ENCODE results near the gene ZNF708. TPM values are rescaled to one million over a fixed set of nuclear protein-coding genes. Genes with fewer than 3 reads are reported as not detected.
"Not testable (repeated sequence)": the region's sequence is repeated elsewhere in the genome, so short reads cannot be mapped to it uniquely, and the experiment has no call there.

ZNF708 gene
- total RNA-seq = 10 to 100 TPM; 13.9 to 17.7 TPM

DNA sequence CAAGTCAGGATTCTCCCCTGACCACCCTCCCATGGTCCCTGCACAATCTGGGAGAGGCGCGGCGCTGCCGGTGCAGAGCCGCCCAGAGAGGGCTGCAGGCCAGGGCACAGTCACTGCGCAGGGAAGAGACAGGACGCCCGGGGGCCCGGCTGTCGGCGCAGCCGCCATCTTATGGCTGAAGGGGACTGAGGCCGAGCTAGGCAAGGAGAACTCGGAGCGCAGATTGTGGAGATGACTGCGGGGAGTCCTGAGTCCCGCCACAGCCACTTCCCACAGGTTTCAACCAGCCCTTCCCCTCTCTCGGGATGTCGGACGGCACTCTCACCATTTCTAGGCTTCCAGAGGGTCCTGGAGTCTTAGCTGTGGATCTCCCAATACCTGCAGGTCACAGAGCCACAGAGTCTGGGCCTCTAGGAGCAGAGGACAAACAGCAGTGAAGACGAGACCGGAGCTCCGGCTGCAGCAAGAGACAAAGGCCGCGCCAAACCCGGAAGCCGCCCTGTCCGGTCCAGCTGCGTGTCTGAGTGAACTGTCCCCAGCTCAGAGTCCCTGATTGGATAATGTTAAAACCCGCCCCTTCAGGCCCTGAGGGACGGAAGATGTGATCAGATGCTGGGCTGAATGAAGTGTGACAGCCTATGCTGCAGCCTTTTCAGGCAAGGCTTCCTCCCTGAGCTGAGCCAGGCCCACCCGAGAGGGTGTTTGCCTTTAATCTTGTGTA is at the start of gene ZNF708:
ZNF708 (minus strand) TSS at position 526 of the 721 bp plus-strand sequence; CDS start at position 328, 198 bp downstream.
- peak; percentile 100 for ATAC-seq
- Mint-ChIP-seq H3K27ac (peak within 1 kb of the TSS; percentile 100), H3K9me3 (ENCODE audit: low read depth) (peaks cover 22% of the 10 kb centered on the region), H3K27me3 (no peaks in the 10 kb centered on the region), H3K36me3 (peaks cover 57% of the 10 kb centered on the region), H3K4me1 (peaks cover 22% of the 10 kb centered on the region), H3K4me3 (peak within 1 kb of the TSS; percentile 99)
- CTCF ChIA-PET = interaction anchor here (0.9 to 1.4 kb wide), 5 partner anchors 24 to 176 kb away, joined by 3 to 7 read pairs (median 3); partner anchors contain the start of genes ZNF429 and ZNF493
- DNase-seq = peak; percentile 90

DNA sequence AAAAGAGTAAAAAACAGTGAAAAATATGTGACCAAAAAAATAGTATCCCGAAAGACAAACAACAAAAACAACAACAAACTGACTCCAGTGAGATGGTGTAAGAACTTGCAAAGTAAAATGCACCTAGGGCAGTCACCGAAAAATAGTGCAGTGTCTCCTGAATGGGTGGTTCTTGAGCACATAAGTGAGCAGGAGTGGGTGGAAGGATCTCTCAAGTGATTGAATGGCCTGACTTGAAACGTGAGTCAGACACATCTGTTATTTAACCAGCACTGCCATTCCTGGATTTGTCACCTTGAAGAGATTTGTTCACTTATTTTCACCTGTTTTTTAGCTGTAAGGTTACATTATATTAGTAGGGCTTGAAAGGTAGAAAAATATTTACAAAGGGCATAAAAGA is 33.1 kb upstream of the ZNF708 start:
- H3K36me3 Mint-ChIP-seq = peaks cover 74% of the 10 kb centered on the region
- H3K4me1 Mint-ChIP-seq = peaks cover 10% of the 10 kb centered on the region
- H3K4me3 Mint-ChIP-seq = no peak overlapping the region
- ATAC-seq (no peak), DNase-seq (no peak)
- H3K9me3 Mint-ChIP-seq (ENCODE audit: low read depth) = peaks cover 16% of the 10 kb centered on the region
- no peak overlapping the region for H3K27ac Mint-ChIP-seq
- H3K27me3 Mint-ChIP-seq = no peaks in the 10 kb centered on the region
- CTCF ChIA-PET = interaction anchor here (1.0 kb wide), 1 partner anchor 158 kb away, joined by 3 read pairs; no protein-coding TSS in a partner anchor

DNA sequence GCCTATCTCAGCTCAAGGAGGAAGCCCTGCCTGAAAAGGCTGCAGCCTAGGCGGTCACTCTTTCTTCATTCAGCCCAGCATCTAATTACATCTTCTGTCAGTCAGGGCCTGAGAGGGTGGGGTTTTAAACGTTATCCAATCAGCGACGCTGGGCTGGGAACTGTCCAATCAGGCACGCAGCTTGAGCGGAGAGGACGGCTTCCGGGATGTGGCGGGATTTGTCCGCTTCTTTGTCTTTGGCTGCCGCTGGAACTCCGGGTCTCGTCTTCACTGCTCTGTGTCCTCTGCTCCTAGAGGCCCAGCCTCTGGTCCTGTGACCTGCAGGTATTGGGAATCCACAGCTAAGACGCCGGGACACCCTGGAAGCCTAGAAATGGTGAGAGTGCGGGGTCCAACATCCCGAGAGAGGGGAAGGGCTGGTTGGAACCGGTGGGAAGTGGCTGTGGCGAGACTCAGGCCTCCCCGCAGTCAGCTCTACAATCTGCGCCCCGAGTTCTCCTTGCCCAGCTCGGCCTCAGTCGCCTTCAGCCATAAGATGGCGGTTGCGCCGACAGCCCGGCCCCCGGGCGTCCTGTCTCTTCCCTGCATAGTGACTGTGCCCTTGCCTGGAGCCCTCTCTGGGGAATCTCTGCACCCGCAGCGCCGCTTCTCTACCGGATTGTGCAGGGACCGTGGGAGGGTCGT is 29.7 kb upstream of the ZNF708 start, which contains the start of gene ZNF738:
ZNF738 (plus strand) TSS at position 233 of the 684 bp plus-strand sequence; CDS start at position 374, 141 bp downstream.
- CTCF ChIA-PET = interaction anchor here (0.7 to 2.1 kb wide), 2 partner anchors 29 to 147 kb away, joined by 3 to 5 read pairs; partner anchors contain the start of gene ZNF429
- Mint-ChIP-seq H3K27me3 (no peaks in the 10 kb centered on the region), H3K4me1 (peaks cover 10% of the 10 kb centered on the region)

DNA sequence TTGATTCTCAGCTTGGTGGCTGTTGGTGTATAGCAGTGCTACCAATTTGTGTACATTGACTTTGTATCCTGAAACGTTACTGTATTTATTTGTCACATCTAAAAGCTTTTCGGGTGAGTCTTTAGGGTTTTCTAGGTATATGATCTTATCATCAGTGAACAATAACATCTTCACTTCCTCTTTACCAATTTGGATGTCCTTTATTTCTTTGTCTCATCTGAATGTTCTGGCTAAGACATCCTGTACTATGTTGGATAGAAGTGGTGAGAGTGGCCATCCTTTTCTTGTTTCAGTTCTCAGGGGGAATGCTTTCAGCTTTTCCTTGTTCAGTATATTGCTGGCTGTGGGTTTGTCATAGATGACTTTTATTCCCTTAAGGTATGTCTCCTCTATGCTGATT is 23.6 kb upstream of the ZNF708 start:
- Mint-ChIP-seq H3K27ac (no peak overlapping the region), H3K9me3 (ENCODE audit: low read depth) (peaks cover 28% of the 10 kb centered on the region), H3K36me3 (peaks cover 5% of the 10 kb centered on the region), H3K4me3 (no peak overlapping the region), H3K27me3 (no peaks in the 10 kb centered on the region), H3K4me1 (peaks cover 3% of the 10 kb centered on the region)
- DNase-seq (no peak), ATAC-seq (no peak)
- CTCF ChIA-PET = interaction anchor here (1.0 kb wide), 1 partner anchor 24 kb away, joined by 3 read pairs; the partner anchor contains the start of gene ZNF708

More for the DNA sequence above, 29.7 kb upstream of the ZNF708 start, which contains the start of gene ZNF738:
- peaks cover 11% of the 10 kb centered on the region for H3K9me3 Mint-ChIP-seq (ENCODE audit: low read depth)
- peak; percentile 98 for ATAC-seq
- DNase-seq = peak; percentile 94
- peak within 1 kb of the TSS; percentile 99 for H3K27ac Mint-ChIP-seq
- H3K36me3 Mint-ChIP-seq = peaks cover 47% of the 10 kb centered on the region
- peak within 1 kb of the TSS; percentile 98 for H3K4me3 Mint-ChIP-seq

DNA sequence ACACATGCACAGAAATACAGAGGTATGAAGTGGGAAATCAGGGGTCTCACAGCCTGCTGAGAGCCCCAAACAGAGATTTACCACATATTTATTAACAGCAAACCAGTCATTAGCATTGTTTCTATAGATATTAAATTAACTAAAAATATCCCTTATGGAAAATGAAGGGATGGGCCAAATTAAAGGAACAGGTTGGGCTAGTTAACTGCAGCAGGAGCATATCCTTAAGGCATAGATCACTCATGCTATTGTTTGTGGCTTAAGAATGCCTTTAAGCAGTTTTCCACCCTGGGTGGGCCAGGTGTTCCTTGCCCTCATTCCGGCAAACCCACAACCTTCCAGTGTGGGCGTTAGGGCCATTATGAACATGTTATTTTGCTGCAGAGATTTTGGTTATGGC is 15.6 kb upstream of the ZNF708 start:
- ATAC-seq, H3K27ac Mint-ChIP-seq, H3K4me3 Mint-ChIP-seq, H3K4me1 Mint-ChIP-seq, DNase-seq, CTCF ChIA-PET, H3K27me3 Mint-ChIP-seq, H3K36me3 Mint-ChIP-seq: not testable (repeated sequence)
- H3K9me3 Mint-ChIP-seq (ENCODE audit: low read depth) = peaks cover 23% of the 10 kb centered on the region

DNA sequence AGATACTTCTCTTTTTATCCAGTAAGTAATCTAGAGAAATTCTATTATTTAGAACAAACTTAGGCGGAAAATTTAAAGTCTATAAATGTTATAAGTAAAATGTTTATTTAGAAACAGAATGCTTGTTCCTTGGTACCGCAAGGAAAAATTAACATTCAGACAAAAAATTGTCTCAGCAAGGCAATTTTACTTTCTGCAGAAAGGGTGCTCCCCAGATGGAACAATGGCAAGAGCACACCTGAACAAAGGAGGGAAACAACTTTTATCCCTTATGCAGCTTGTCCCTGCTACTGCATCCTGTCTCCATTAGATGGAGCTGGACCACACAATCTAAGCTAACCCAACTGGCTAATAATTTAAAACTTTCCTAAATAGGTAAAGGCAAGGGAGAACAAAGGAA is 6.5 kb upstream of the ZNF708 start:
- Mint-ChIP-seq H3K4me1 (no peaks in the 10 kb centered on the region), H3K36me3 (peaks cover 13% of the 10 kb centered on the region), H3K27ac (no peak overlapping the region), H3K9me3 (ENCODE audit: low read depth) (peaks cover 30% of the 10 kb centered on the region), H3K27me3 (no peaks in the 10 kb centered on the region), H3K4me3 (no peak overlapping the region)
- ATAC-seq (no peak), DNase-seq (no peak)
- CTCF ChIA-PET = no interaction called here

DNA sequence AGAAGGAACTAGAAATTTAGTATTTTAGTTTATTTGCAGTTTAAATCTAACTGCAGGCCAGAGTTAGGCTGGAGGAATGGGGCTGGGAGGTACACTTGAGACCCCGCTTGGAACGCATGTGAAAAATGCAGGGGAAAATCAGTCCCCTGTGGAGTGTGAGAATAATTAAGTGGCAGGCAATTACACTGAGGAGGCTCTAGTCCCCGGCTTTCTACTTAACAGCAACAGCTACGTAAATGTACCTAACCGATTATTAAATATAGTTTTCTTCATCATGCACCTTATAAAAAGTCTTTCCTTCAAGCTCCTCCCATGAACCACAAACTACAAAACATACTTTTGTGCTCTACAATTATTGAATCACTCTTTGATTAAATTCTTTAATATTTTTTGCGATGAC is 804 bp downstream of the ZNF708 start:
- CTCF ChIA-PET = interaction anchor here (0.9 to 1.4 kb wide), 5 partner anchors 25 to 177 kb away, joined by 3 to 7 read pairs (median 3); partner anchors contain the start of genes ZNF429 and ZNF493
- Mint-ChIP-seq H3K9me3 (ENCODE audit: low read depth) (peaks cover 20% of the 10 kb centered on the region), H3K4me3 (peak overlapping the region; percentile 99), H3K36me3 (peaks cover 64% of the 10 kb centered on the region), H3K27ac (peak overlapping the region; percentile 100), H3K4me1 (peaks cover 22% of the 10 kb centered on the region), H3K27me3 (no peaks in the 10 kb centered on the region)
- ATAC-seq = no peak
- no peak for DNase-seq

DNA sequence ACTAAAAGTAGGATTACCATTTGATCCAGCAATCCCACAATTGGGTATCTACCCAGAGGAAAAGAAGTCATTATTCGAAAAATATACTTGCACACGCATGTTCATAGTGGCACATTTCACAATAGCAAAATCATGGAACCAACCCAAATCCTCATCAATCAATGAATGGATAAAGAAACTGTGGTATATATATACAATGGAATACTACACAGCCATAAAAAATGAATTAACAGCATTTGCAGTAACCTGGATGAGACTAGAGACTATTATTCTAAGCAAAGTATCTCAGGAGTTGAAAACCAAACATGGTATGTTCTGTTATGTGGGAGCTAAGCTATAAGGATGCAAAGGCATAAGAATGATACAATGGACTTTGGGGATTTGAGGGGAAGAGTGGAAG is 3.0 kb downstream of the ZNF708 start:
- Mint-ChIP-seq H3K4me1 (peaks cover 27% of the 10 kb centered on the region), H3K27ac (no peak overlapping the region), H3K9me3 (ENCODE audit: low read depth) (peaks cover 24% of the 10 kb centered on the region), H3K36me3 (peaks cover 75% of the 10 kb centered on the region), H3K27me3 (no peaks in the 10 kb centered on the region), H3K4me3 (peak overlapping the region; percentile 36)
- DNase-seq (no peak), ATAC-seq (no peak)
- CTCF ChIA-PET = no interaction called here

DNA sequence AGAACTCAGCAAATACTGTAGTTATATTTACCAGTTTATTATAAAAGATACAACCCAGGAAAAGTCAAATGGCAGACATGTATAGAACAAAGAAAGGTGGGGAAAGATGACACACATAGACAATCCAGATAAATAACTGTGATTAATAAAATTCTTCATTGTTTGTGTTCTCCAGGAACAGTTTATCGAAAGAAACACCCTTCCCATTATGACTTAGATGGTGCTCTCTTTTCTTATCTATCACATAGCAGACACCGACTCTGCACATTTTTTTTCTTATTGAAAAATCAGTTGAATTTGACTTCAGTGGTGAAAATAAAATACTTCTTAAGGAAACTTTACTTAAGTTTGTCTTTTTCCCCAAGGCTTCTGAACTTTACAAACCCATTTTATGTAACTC is 6.2 kb downstream of the ZNF708 start:
- peaks cover 28% of the 10 kb centered on the region for H3K9me3 Mint-ChIP-seq (ENCODE audit: low read depth)
- ATAC-seq = no peak
- peaks cover 93% of the 10 kb centered on the region for H3K36me3 Mint-ChIP-seq
- CTCF ChIA-PET = no interaction called here
- no peak overlapping the region for H3K4me3 Mint-ChIP-seq
- no peak overlapping the region for H3K27ac Mint-ChIP-seq
- DNase-seq = no peak
- no peaks in the 10 kb centered on the region for H3K27me3 Mint-ChIP-seq
- H3K4me1 Mint-ChIP-seq = peaks cover 24% of the 10 kb centered on the region

DNA sequence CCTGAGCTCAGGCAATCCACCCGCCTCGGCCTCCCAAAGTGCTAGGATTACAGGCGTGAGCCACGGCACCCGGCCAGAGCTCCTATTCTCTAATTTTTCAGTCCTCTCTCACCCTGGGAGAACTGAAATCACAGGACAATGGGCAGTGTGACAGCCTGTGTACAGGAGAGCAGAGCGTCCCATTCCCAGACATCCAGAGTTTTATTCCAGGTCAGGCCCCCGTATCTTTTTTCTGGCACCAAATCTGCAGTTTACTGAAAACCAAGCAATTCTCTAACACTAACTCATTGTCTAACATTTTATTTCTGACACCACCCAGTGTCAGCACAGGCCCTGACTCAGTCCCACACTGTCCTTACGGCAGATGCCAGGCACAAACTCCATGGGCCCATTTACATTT is 6.7 kb downstream of the ZNF708 start:
- Mint-ChIP-seq H3K27me3 (no peaks in the 10 kb centered on the region), H3K9me3 (ENCODE audit: low read depth) (peaks cover 28% of the 10 kb centered on the region), H3K36me3 (peaks cover 93% of the 10 kb centered on the region), H3K4me3 (no peak overlapping the region), H3K27ac (no peak overlapping the region), H3K4me1 (peaks cover 20% of the 10 kb centered on the region)
- CTCF ChIA-PET = no interaction called here
- DNase-seq (no peak), ATAC-seq (no peak)

DNA sequence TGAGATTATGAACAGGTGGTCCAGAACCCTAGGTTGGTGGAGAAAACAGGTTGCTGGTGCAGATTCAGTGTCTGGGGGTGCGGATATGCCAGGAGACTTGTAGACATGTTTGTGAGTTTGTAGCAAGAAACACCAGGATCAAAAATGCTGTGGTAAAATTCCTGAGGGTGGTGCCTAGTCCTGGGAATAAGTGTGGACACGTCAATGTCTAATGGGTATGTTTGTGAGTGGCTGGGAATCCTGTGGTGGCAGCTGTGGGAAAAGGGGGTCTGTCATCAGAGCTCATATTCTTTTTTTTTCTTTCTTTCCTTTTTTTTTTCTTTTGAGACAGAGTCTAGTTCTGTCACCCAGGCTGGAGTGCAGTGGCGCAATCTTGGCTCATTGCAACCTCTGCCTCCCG is 7.2 kb downstream of the ZNF708 start:
- CTCF ChIA-PET = no interaction called here
- no peak overlapping the region for H3K27ac Mint-ChIP-seq
- peaks cover 93% of the 10 kb centered on the region for H3K36me3 Mint-ChIP-seq
- H3K9me3 Mint-ChIP-seq (ENCODE audit: low read depth) = peaks cover 32% of the 10 kb centered on the region
- no peak overlapping the region for H3K4me3 Mint-ChIP-seq
- ATAC-seq (no peak), DNase-seq (no peak)
- peaks cover 17% of the 10 kb centered on the region for H3K4me1 Mint-ChIP-seq
- H3K27me3 Mint-ChIP-seq = no peaks in the 10 kb centered on the region

DNA sequence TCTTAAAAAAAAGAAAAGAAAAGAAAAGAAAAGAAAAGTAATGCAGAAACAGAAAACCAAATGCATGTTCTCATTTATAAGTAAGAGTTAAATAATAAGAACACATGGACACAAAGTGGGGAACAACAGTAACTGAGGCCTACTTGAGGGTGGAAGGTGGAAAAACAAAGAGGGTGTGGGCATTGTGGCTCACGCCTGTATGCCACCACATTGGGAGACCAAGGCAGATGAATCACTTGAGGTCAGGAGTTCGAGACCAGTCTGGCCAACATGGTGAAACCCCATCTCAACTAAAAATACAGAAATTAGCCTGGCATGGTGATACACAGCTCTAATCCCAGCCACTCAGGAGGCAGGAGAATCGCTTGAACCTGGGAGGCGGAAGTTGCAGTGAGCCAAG is 8.1 kb downstream of the ZNF708 start:
- Mint-ChIP-seq H3K9me3 (ENCODE audit: low read depth) (peaks cover 29% of the 10 kb centered on the region), H3K4me1 (peaks cover 12% of the 10 kb centered on the region), H3K36me3 (peaks cover 93% of the 10 kb centered on the region), H3K27ac (no peak overlapping the region), H3K4me3 (no peak overlapping the region), H3K27me3 (no peaks in the 10 kb centered on the region)
- no peak for ATAC-seq
- CTCF ChIA-PET = no interaction called here
- no peak for DNase-seq

DNA sequence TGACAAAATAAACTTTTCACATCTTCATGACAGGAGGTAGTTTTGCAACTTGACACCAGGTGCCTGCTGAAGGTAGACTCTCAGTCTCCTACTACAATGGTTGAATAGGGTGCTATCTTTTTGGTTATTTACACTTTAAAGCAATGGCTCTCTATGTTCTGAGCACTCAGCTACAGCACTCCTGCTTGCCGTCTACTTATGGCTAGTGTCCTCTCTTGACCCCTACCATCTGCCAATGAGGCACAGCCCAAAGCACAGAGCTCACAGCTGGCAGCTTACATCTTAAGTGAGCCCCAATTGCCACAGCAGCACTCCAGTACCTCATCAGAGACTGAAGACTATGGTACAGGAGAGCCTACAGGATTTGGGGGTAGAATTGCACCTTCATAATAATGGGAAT is 11.4 kb downstream of the ZNF708 start:
- DNase-seq (no peak), ATAC-seq (no peak)
- no peaks in the 10 kb centered on the region for H3K27me3 Mint-ChIP-seq
- peaks cover 18% of the 10 kb centered on the region for H3K4me1 Mint-ChIP-seq
- peaks cover 29% of the 10 kb centered on the region for H3K9me3 Mint-ChIP-seq (ENCODE audit: low read depth)
- H3K4me3 Mint-ChIP-seq = no peak overlapping the region
- CTCF ChIA-PET = no interaction called here
- peaks cover 83% of the 10 kb centered on the region for H3K36me3 Mint-ChIP-seq
- H3K27ac Mint-ChIP-seq = no peak overlapping the region
